Natural killer cell (primary cell): Measurements from ENCODE around the gene ZNF365. TPM values are rescaled to one million over a fixed set of nuclear protein-coding genes. Genes with fewer than 3 reads are reported as not detected.

ENCODE experiments used
- ATAC-seq, 3 donors: fragments of 150-1000 bp in 2 of 3; fragments of 200-7000 bp in 1 of 3; cut with Tn5 transposase; 1 replicate in 1 of 3; 2 replicates in 2 of 3; pipeline ENCODE4 v1.10.0; 2021; ENCODE audit warnings: mild to moderate bottlenecking in 2 of 3, moderate library complexity in 2 of 3
- DNase-seq, 2 donors: peaks; one replicate each; pipeline versions ENCODE4 v3.0.0 to v3.0.0-alpha.2; 2013 to 2021; ENCODE audit warnings: mixed read lengths in 1 of 2
- H3K27ac ChIP-seq: one replicate; pipeline ENCODE4 v1.5.1; 2013; ENCODE audit warnings: mild to moderate bottlenecking, low read length
- H3K27me3 ChIP-seq: one replicate; pipeline ENCODE4 v1.6.1; 2013; ENCODE audit warnings: low read length; ENCODE audit not compliant: control insufficient read depth, insufficient read depth
- H3K36me3 ChIP-seq: one replicate; pipeline ENCODE4 v1.6.1; 2013; ENCODE audit warnings: low read length; ENCODE audit not compliant: control insufficient read depth, insufficient read depth
- H3K4me1 ChIP-seq: one replicate; pipeline ENCODE4 v1.6.1; 2013; ENCODE audit warnings: low read length; ENCODE audit not compliant: control insufficient read depth, insufficient read depth
- H3K4me3 ChIP-seq: one replicate; pipeline ENCODE4 v1.5.1; 2013; ENCODE audit warnings: low read length
- H3K9me3 ChIP-seq: one replicate; pipeline ENCODE4 v1.6.1; 2013; ENCODE audit warnings: low read length; ENCODE audit not compliant: control insufficient read depth, insufficient read depth
- H3K27ac Mint-ChIP-seq, 2 donors: one replicate each; pipeline ENCODE4 v1.8.0; 2022; ENCODE audit warnings: mild to moderate bottlenecking in 2 of 2, mixed read lengths in 2 of 2, moderate library complexity in 1 of 2
- H3K27me3 Mint-ChIP-seq, 2 donors: one replicate each; pipeline ENCODE4 v1.8.0; 2022; ENCODE audit warnings: low read depth in 2 of 2, mixed read lengths in 2 of 2
- H3K36me3 Mint-ChIP-seq: one replicate; pipeline ENCODE4 v1.8.0; 2022; ENCODE audit warnings: mixed read lengths
- H3K4me1 Mint-ChIP-seq, 2 donors: one replicate each; pipeline ENCODE4 v1.8.0; 2022; ENCODE audit warnings: mixed read lengths in 2 of 2
- H3K4me3 Mint-ChIP-seq: one replicate; pipeline ENCODE4 v1.8.0; 2022; ENCODE audit warnings: mild to moderate bottlenecking, moderate library complexity, mixed read lengths
- H3K9me3 Mint-ChIP-seq, 2 donors: one replicate each; pipeline ENCODE4 v1.8.0; 2022; ENCODE audit warnings: mixed read lengths in 2 of 2
- CTCF ChIP-seq: fragments of 200-600 bp; IDR thresholded peaks from one replicate; pipeline ENCODE4 v1.8.0; 2022; ENCODE audit warnings: antibody characterized with exemption
- WGBS: methylation state at CpG from one replicate; pipeline ENCODE4 v1.1.7; 2013; ENCODE audit warnings: missing lambda C conversion rate; ENCODE audit not compliant: insufficient coverage; 5-methylcytosine and 5-hydroxymethylcytosine counted together
- intact Hi-C: fragments of 100-400 bp; cut with micrococcal nuclease; formaldehyde crosslinking; loops from one replicate; pipeline ENCODE4 v1.14.2; 2022
- total RNA-seq, 4 donors: library from RNA; stranded (reverse); fragments of 120-200 nt in 1 of 4; gene quantifications; one replicate each; pipeline versions ENCODE4 v1.2.3 to v1.2.4, GENCODE V29; 2013 to 2022

Gene ZNF365
- total RNA-seq, 3 donors from 2014 or later (not counting 1 experiment from before 2014, with no cell fraction given), result 4.0 to 8.0 (median 4.5) TPM

- Mint-ChIP-seq H3K27ac (no peak overlapping the region), H3K9me3 (no peaks in the 10 kb centered on the region), H3K36me3 (no peaks in the 10 kb centered on the region), H3K4me3 (no peak overlapping the region), H3K27me3 (peaks cover 2 to 10% of the 10 kb centered on the region in 2 donors), H3K4me1 (no peaks in the 10 kb centered on the region)
- Histone ChIP-seq H3K27ac (no peak overlapping the region), H3K4me3 (no peak overlapping the region), H3K27me3 (no peaks in the 10 kb centered on the region), H3K9me3 (peaks cover 2% of the 10 kb centered on the region), H3K4me1 (no peaks in the 10 kb centered on the region), H3K36me3 (no peaks in the 10 kb centered on the region)
- TF ChIP-seq CTCF, result no peak
- 95% methylated on average over 3 of the region's 3 CpGs for WGBS
- intact Hi-C loops, result no loop called here
- DNase-seq, result no peak
- ATAC-seq, result no peak
These were observed 52.4 kb downstream of the ZNF365 start for GRCh38 chr10:62426600-62426999.

- no peak for DNase-seq
- Histone ChIP-seq H3K4me1 (no peaks in the 10 kb centered on the region), H3K36me3 (no peaks in the 10 kb centered on the region), H3K9me3 (peaks cover 2% of the 10 kb centered on the region), H3K27ac (no peak overlapping the region), H3K4me3 (no peak overlapping the region), H3K27me3 (no peaks in the 10 kb centered on the region)
- no peak overlapping the region for H3K4me3 Mint-ChIP-seq
- H3K27ac Mint-ChIP-seq, result no peak overlapping the region
- H3K9me3 Mint-ChIP-seq, result no peaks in the 10 kb centered on the region
- intact Hi-C loops, result no loop called here
- no peaks in the 10 kb centered on the region for H3K4me1 Mint-ChIP-seq
- WGBS, result 94% methylated on average over 1 of the region's 1 CpG
- no peak for ATAC-seq
- no peak for TF ChIP-seq CTCF
- no peaks in the 10 kb centered on the region for H3K36me3 Mint-ChIP-seq
- peaks cover 2 to 8% of the 10 kb centered on the region in 2 donors for H3K27me3 Mint-ChIP-seq
These were observed 56.7 kb downstream of the ZNF365 start for GRCh38 chr10:62430881-62431280.

- Histone ChIP-seq H3K9me3 (peaks cover 2% of the 10 kb centered on the region), H3K27ac (no peak overlapping the region), H3K27me3 (peaks cover 2% of the 10 kb centered on the region), H3K4me3 (no peak overlapping the region), H3K36me3 (no peaks in the 10 kb centered on the region), H3K4me1 (no peaks in the 10 kb centered on the region)
- 67% methylated on average over 5 of the region's 5 CpGs for WGBS
- DNase-seq (no peak), ATAC-seq (no peak)
- H3K4me3 Mint-ChIP-seq, result no peak overlapping the region
- no peak for TF ChIP-seq CTCF
- intact Hi-C loops, result no loop called here
- peaks cover 6 to 8% of the 10 kb centered on the region in 2 donors for H3K27me3 Mint-ChIP-seq
- H3K9me3 Mint-ChIP-seq, result no peaks in the 10 kb centered on the region
- no peak overlapping the region for H3K27ac Mint-ChIP-seq
- peaks cover 5% of the 10 kb centered on the region in 2 donors for H3K4me1 Mint-ChIP-seq
- H3K36me3 Mint-ChIP-seq, result no peaks in the 10 kb centered on the region
These were observed 59.1 kb downstream of the ZNF365 start for GRCh38 chr10:62433181-62433692.

GRCh38 chr10:62433901-62434300, 59.7 kb downstream of the ZNF365 start:
- 90% methylated on average over 3 of the region's 4 CpGs for WGBS
- H3K9me3 ChIP-seq, result no peaks in the 10 kb centered on the region
- H3K4me3 Mint-ChIP-seq, result no peak overlapping the region

More at GRCh38 chr10:62433901-62434300, 59.7 kb downstream of the ZNF365 start:
- peaks cover 2% of the 10 kb centered on the region for H3K27me3 ChIP-seq
- no peak overlapping the region for H3K27ac ChIP-seq
- ATAC-seq (no peak), DNase-seq (no peak)
- Mint-ChIP-seq H3K27me3 (peaks cover 4 to 8% of the 10 kb centered on the region in 2 donors), H3K27ac (no peak overlapping the region), H3K36me3 (no peaks in the 10 kb centered on the region), H3K4me1 (peaks cover 5% of the 10 kb centered on the region in 2 donors), H3K9me3 (no peaks in the 10 kb centered on the region)
- H3K4me1 ChIP-seq, result no peaks in the 10 kb centered on the region
- no peaks in the 10 kb centered on the region for H3K36me3 ChIP-seq
- H3K4me3 ChIP-seq, result no peak overlapping the region
- intact Hi-C loops, result no loop called here
- TF ChIP-seq CTCF, result no peak
